ENCODE data around the gene TEX29. TPM values are rescaled to one million over a fixed set of nuclear protein-coding genes. Genes with fewer than 3 reads are reported as not detected.

The TEX29 gene
- total RNA-seq, 1 donor from 2014 or later = not detected

DNA sequence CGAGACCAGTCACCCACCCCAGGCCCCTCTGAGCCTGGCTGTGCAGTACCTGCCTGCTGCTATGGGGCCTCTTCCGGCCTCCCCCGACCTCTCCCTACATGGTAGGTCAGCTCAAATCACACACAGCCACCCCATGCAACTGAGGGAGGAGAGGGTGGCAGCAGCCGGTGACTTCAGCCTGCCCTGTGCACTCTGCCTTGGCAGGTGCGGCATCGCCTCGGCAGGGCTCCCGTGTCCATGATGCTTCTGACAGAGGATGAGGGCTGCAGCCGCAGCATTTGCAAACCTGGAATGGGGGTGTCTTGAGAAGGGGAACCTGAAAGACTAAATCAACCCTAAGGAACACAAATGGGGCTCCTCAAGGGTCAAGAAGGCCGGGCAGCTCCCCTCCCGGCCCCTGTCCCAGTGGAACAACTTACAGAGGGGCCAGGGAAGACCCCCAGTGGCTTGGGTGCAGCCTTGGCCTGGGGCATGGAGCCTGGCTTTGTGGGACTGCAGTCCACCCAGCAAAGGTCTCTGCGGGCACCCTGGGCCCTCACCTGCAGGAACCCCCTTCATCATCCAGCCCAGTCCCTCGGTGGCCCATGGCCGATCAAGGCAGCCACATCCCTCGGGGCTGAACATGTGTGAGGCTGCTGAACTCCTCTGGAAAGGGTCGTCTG lies 6.7 kb downstream of the TEX29 start:
- no peaks in the 10 kb centered on the region for H3K36me3 ChIP-seq
- H3K4me1 ChIP-seq = no peaks in the 10 kb centered on the region
- intact Hi-C loops (cut with micrococcal nuclease) = no loop called here
- DNase-seq = no peak
- no peaks in the 10 kb centered on the region for H3K27me3 ChIP-seq (ENCODE audit: low read depth)
- TF ChIP-seq, protein P1, sequence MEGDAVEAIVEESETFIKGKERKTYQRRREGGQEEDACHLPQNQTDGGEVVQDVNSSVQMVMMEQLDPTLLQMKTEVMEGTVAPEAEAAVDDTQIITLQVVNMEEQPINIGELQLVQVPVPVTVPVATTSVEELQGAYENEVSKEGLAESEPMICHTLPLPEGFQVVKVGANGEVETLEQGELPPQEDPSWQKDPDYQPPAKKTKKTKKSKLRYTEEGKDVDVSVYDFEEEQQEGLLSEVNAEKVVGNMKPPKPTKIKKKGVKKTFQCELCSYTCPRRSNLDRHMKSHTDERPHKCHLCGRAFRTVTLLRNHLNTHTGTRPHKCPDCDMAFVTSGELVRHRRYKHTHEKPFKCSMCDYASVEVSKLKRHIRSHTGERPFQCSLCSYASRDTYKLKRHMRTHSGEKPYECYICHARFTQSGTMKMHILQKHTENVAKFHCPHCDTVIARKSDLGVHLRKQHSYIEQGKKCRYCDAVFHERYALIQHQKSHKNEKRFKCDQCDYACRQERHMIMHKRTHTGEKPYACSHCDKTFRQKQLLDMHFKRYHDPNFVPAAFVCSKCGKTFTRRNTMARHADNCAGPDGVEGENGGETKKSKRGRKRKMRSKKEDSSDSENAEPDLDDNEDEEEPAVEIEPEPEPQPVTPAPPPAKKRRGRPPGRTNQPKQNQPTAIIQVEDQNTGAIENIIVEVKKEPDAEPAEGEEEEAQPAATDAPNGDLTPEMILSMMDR (IDR thresholded peaks at IDR 0.05; ENCODE audit: borderline replicate concordance) = no peak
- H3K9me3 ChIP-seq (replicated peaks) = no peaks in the 10 kb centered on the region
- H3K27ac ChIP-seq (replicated peaks) = no peak overlapping the region
- no peak overlapping the region for H3K4me3 ChIP-seq

DNA sequence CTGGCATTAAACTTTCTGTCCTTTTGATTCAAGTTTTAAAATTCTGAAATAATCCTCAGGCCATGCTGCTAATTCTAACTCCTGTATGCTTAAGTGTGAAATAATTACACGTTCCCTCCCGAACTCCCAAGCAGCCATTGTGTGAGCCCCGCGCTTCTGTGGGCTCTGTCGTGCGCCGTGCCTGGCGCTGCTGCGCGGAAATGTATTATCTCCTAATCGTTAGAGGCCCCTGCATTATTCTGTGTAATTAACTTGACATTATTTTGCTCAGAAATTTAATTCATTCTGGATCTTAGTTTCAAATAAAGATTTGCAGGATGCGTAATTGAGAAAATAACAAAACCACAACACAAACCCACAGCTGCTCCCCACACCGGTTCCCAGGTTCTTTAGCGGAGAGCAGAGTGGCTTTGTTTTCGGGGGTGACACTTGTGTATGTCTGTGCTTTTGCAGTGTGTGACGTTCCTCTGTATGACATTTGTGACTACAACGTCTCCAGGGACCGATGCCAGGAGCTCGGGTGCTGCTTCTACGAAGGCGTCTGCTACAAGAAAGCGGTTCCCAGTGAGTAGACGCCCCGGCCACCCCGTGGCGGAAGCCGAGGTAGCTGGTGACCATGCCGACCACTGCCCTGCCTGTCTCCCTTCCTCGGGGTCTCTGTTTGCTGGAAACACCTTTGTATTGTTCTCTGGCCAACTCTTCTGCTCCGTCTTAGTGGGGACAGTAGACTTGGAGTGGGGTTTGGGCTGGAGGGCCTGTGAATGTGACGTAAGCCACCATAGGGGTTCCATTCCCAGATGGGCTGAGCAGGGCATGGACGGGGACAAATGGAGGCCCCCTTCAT lies 7.5 kb downstream of the TEX29 start:
- H3K4me1 ChIP-seq = no peaks in the 10 kb centered on the region
- no peak overlapping the region for H3K27ac ChIP-seq (replicated peaks)
- no peak overlapping the region for H3K4me3 ChIP-seq
- no peak for DNase-seq
- TF ChIP-seq, protein P1 (IDR thresholded peaks at IDR 0.05; ENCODE audit: borderline replicate concordance) = no peak
- intact Hi-C loops (cut with micrococcal nuclease) = no loop called here
- no peaks in the 10 kb centered on the region for H3K36me3 ChIP-seq
- no peaks in the 10 kb centered on the region for H3K27me3 ChIP-seq (ENCODE audit: low read depth)
- no peaks in the 10 kb centered on the region for H3K9me3 ChIP-seq (replicated peaks)

DNA sequence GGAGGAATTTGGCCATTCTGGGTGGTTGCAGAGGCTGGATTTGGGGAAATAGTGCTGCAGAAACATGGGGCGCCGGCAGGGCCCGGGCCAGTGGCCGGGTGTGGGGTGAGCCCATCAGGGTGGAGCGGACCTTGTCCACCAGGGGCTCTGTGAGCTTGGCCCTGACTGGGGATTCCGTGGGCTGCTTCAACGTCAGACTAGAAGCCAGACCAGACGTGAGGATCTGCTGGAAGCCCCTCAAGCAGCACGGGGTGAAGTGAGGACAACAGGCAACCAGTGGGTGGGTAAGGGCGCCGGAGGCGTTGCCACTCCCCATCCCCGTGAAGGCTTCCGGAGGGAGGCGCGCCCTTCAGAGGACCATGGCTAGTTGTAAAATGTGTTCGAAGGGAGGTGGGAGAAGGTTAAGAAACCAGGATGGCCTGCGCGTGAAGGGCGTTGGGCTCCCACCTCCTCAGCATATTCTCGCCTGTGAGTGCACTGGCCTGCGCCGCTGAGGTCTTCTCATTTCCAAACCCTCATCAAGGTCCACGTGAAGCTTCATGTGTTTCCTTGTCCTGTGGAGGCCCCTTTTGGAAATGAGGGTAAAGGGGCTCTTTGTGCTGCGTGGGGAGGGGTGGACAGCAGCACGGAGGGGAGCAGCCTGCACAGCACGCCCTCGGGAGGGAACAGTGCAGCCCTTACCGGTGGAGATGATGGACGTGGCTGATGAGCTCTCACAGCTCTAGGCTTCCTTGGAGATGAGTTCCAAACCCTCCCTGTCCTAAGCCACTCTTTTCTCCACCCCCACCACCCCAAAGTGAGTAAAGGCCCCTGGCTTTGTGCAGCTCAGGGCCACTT lies 8.3 kb downstream of the TEX29 start:
- DNase-seq = no peak
- intact Hi-C loops (cut with micrococcal nuclease) = no loop called here
- H3K27ac ChIP-seq (replicated peaks) = no peak overlapping the region
- no peaks in the 10 kb centered on the region for H3K9me3 ChIP-seq (replicated peaks)
- TF ChIP-seq, protein P1 (IDR thresholded peaks at IDR 0.05; ENCODE audit: borderline replicate concordance) = no peak
- no peaks in the 10 kb centered on the region for H3K4me1 ChIP-seq
- no peaks in the 10 kb centered on the region for H3K36me3 ChIP-seq
- H3K4me3 ChIP-seq = no peak overlapping the region
- no peaks in the 10 kb centered on the region for H3K27me3 ChIP-seq (ENCODE audit: low read depth)

DNA sequence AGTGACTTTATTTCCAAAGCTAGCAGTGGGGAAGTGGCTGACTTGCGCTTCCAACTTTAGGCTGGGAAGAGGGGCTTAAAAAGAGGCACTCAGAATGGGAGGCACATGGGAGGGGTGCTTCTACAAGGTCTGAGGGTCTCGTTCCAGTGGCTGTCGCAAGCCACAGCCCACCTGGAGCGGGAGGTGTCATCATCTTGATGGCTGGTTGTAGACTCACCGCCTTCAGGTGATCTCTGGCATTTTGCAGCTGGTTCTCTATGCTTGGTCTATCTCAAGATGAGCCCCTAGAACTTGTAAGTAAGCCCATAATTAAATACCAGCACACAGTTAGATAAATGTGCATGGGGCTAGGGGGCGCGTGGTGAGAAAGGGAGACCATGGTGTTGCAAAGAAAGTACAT lies 9.2 kb downstream of the TEX29 start:
- TF ChIP-seq, protein P1 (IDR thresholded peaks at IDR 0.05; ENCODE audit: borderline replicate concordance) = no peak
- no peak overlapping the region for H3K27ac ChIP-seq (replicated peaks)
- intact Hi-C loops (cut with micrococcal nuclease) = no loop called here
- no peak overlapping the region for H3K4me3 ChIP-seq
- H3K4me1 ChIP-seq = no peaks in the 10 kb centered on the region
- DNase-seq = no peak
- H3K9me3 ChIP-seq (replicated peaks) = peaks cover 7% of the 10 kb centered on the region
- H3K27me3 ChIP-seq (ENCODE audit: low read depth) = no peaks in the 10 kb centered on the region
- H3K36me3 ChIP-seq = no peaks in the 10 kb centered on the region

DNA sequence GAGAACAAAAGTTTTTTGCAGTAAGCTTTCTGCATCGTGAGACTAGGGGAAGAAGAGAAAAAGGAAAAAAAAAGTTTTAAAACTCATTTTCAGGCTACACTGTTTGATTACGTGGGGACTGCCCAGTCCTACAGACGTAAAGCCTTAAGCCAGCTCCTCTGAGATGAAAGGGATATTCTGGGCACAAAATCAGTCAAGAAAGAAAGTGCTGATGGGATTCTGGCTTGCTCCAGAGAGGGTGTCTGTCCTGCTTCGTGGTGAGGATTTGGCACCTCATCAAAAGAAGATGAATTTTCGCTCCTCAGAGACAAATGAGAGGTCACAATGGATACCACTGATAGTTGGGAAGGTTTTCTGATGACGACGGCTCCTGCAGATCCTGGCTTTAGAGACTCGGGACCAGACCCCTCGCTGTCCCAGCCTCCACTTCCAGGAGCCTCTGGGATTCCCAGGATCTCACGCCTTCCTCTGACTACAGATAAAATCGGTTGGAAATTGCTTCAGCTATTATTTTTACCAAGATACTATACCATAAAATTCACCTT lies 9.7 kb downstream of the TEX29 start:
- Histone ChIP-seq H3K4me3 (no peak overlapping the region), H3K27ac (replicated peaks) (no peak overlapping the region), H3K9me3 (replicated peaks) (peaks cover 7% of the 10 kb centered on the region), H3K27me3 (ENCODE audit: low read depth) (no peaks in the 10 kb centered on the region), H3K36me3 (no peaks in the 10 kb centered on the region), H3K4me1 (peaks cover 1% of the 10 kb centered on the region)
- DNase-seq = no peak
- TF ChIP-seq, protein P1 (IDR thresholded peaks at IDR 0.05; ENCODE audit: borderline replicate concordance) = no peak
- intact Hi-C loops (cut with micrococcal nuclease) = no loop called here

Measured in left ventricle myocardium inferior (tissue), 1 donor.